ENCODE results near the gene RAD51B.

- no peak for TF ChIP-seq TAF1 (IDR thresholded peaks at IDR 0.05; ENCODE audit: borderline replicate concordance, low read depth, low read length)
- TF ChIP-seq POLR2A (IDR thresholded peaks at IDR 0.05; ENCODE audit: low read depth, low read length), result no peak
- TF ChIP-seq POLR2AphosphoS5 (IDR thresholded peaks at IDR 0.05; ENCODE audit: low read depth, low read length), result no peak
These were observed 549.3 kb downstream of the RAD51B start for GRCh38 chr14:68368850-68369249.

Data from GM12892 (cell line).